Measurements from ENCODE around the gene KLHDC8A. TPM values are rescaled to one million over a fixed set of nuclear protein-coding genes. Genes with fewer than 3 reads are reported as not detected.

Gene KLHDC8A
- total and polyA plus RNA-seq, 2 of the 4 experiments (the other 2 are of a cell fraction), result not detected

- no peak overlapping the region for H4K91ac ChIP-seq (ENCODE audit: insufficient read depth, low read depth, low read length)
- H4K8ac ChIP-seq (ENCODE audit: low read depth in 2 of 2, low read length in 2 of 2), result no peak overlapping the region
- H2BK5ac ChIP-seq (ENCODE audit: low read depth, low read length, poor library complexity, severe bottlenecking), result no peak overlapping the region
- no TSS peak for BruUV-seq (replicated peaks)
- DNase-seq (no peak), ATAC-seq (ENCODE audit: low read depth) (no peak)
- H3K9me1 ChIP-seq (ENCODE audit: insufficient read depth, low read length), result no peaks in the 10 kb centered on the region
- H2AK5ac ChIP-seq (ENCODE audit: low read depth, low read length), result no peak overlapping the region
- in situ Hi-C loops (cut with MboI; ENCODE audit: low sequenced_read_pairs) (no loop called here), dilution Hi-C loops (cut with HindIII; ENCODE audit: low sequenced_read_pairs, unreplicated experiment) (no loop called here), intact Hi-C loops (cut with micrococcal nuclease) (no loop called here)
- H2BK120ac ChIP-seq (ENCODE audit: low read depth, low read length), result no peak overlapping the region
- H3K4me3 ChIP-seq (ENCODE audit: insufficient read depth, low read depth, low read length), result no peak overlapping the region
- H2AFZ ChIP-seq (replicated peaks; ENCODE audit: low read length, poor library complexity), result no peak overlapping the region
- POLR2A ChIA-PET (ENCODE audit: unreplicated experiment), result no interaction called here
- no peaks in the 10 kb centered on the region for H3K36me3 ChIP-seq (ENCODE audit: control insufficient read depth, insufficient read depth, low read length)
- H3K27me3 ChIP-seq (ENCODE audit: control insufficient read depth, insufficient read depth, low read length), result peaks cover 83% of the 10 kb centered on the region
- no peak overlapping the region for H3K23ac ChIP-seq (ENCODE audit: low read depth, low read length)
- no peak overlapping the region for H3K9ac ChIP-seq (ENCODE audit: low read depth, low read length)
- H3K18ac ChIP-seq (ENCODE audit: low read depth, low read length), result no peak overlapping the region
- CTCF ChIA-PET, result no interaction called here
- H3K4me2 ChIP-seq (ENCODE audit: low read depth, low read length), result no peak overlapping the region
- H2AK9ac ChIP-seq (replicated peaks; ENCODE audit: low read depth, low read length, poor library complexity), result no peak overlapping the region
- no peak overlapping the region for H3K27ac ChIP-seq (ENCODE audit: insufficient read depth, low read length)
- H3K79me1 ChIP-seq (ENCODE audit: low read depth in 1 of 2, low read length in 2 of 2), result no peaks in the 10 kb centered on the region
- H2BK20ac ChIP-seq (ENCODE audit: low read depth, low read length), result no peak overlapping the region
- H3K14ac ChIP-seq (replicated peaks; ENCODE audit: low read depth, low read length), result no peak overlapping the region
- no peaks in the 10 kb centered on the region; the same call in 1 of the 2 replicates for H3K9me3 ChIP-seq (ENCODE audit: control insufficient read depth, insufficient read depth, low read length)
- no peak overlapping the region for H3K56ac ChIP-seq (ENCODE audit: extremely low read depth, insufficient read depth, low read length)
- no peak overlapping the region for H3K4ac ChIP-seq (ENCODE audit: low read depth, low read length)
- WGBS, 2 experiments (ENCODE audit: extremely low coverage in 2 of 2, insufficient read length in 1 of 2), result 81% methylated on average over 7 of the region's 12 CpGs; no CpG with 5 or more reads in 1 of the 2 experiments
- TF ChIP-seq, protein P1, sequence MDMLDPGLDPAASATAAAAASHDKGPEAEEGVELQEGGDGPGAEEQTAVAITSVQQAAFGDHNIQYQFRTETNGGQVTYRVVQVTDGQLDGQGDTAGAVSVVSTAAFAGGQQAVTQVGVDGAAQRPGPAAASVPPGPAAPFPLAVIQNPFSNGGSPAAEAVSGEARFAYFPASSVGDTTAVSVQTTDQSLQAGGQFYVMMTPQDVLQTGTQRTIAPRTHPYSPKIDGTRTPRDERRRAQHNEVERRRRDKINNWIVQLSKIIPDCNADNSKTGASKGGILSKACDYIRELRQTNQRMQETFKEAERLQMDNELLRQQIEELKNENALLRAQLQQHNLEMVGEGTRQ (IDR thresholded peaks at IDR 0.05; ENCODE audit: low read depth, low read length), result no peak
- TF ChIP-seq MAZ (IDR thresholded peaks at IDR 0.05; ENCODE audit: borderline replicate concordance, low read depth, low read length), result no peak
- TF ChIP-seq FOS (IDR thresholded peaks at IDR 0.05; ENCODE audit: low read depth, low read length), result no peak
- TF ChIP-seq RFX5 (IDR thresholded peaks at IDR 0.05; ENCODE audit: low read depth, low read length), result no peak
- H4K5ac ChIP-seq (ENCODE audit: low read depth, low read length), result no peak overlapping the region
- no peak overlapping the region for H2BK15ac ChIP-seq (ENCODE audit: low read depth, low read length)
- H3K4me1 ChIP-seq (ENCODE audit: control insufficient read depth, insufficient read depth, low read length), result no peaks in the 10 kb centered on the region
- no peaks in the 10 kb centered on the region for H4K20me1 ChIP-seq (ENCODE audit: insufficient read depth, low read length)
Observed at GRCh38 chr1:205342986-205343385, 13.7 kb downstream of the KLHDC8A start.

Data from IMR-90 (cell line).